ENCODE results near the gene ISLR.

Gene ISLR

GRCh38 chr15:74172701-74173379 lies 670 bp upstream of the ISLR start:
- no peak for DNase-seq (ENCODE audit: low spot score)

- DNase-seq (ENCODE audit: low spot score) = no peak
Observed at GRCh38 chr15:74174219-74174957, 878 bp downstream of the ISLR start.

DNA sequence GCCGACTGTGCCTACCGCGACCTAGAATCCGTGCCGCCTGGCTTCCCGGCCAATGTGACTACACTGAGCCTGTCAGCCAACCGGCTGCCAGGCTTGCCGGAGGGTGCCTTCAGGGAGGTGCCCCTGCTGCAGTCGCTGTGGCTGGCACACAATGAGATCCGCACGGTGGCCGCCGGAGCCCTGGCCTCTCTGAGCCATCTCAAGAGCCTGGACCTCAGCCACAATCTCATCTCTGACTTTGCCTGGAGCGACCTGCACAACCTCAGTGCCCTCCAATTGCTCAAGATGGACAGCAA lies 1.4 kb downstream of the ISLR start:
- DNase-seq (ENCODE audit: low spot score) = peak; percentile 22

DNA sequence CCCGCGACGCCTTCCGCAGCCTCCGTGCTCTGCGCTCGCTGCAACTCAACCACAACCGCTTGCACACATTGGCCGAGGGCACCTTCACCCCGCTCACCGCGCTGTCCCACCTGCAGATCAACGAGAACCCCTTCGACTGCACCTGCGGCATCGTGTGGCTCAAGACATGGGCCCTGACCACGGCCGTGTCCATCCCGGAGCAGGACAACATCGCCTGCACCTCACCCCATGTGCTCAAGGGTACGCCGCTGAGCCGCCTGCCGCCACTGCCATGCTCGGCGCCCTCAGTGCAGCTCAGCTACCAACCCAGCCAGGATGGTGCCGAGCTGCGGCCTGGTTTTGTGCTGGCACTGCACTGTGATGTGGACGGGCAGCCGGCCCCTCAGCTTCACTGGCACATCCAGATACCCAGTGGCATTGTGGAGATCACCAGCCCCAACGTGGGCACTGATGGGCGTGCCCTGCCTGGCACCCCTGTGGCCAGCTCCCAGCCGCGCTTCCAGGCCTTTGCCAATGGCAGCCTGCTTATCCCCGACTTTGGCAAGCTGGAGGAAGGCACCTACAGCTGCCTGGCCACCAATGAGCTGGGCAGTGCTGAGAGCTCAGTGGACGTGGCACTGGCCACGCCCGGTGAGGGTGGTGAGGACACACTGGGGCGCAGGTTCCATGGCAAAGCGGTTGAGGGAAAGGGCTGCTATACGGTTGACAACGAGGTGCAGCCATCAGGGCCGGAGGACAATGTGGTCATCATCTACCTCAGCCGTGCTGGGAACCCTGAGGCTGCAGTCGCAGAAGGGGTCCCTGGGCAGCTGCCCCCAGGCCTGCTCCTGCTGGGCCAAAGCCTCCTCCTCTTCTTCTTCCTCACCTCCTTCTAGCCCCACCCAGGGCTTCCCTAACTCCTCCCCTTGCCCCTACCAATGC lies 2.0 kb downstream of the ISLR start:
- no peak for DNase-seq (ENCODE audit: low spot score)

DNA sequence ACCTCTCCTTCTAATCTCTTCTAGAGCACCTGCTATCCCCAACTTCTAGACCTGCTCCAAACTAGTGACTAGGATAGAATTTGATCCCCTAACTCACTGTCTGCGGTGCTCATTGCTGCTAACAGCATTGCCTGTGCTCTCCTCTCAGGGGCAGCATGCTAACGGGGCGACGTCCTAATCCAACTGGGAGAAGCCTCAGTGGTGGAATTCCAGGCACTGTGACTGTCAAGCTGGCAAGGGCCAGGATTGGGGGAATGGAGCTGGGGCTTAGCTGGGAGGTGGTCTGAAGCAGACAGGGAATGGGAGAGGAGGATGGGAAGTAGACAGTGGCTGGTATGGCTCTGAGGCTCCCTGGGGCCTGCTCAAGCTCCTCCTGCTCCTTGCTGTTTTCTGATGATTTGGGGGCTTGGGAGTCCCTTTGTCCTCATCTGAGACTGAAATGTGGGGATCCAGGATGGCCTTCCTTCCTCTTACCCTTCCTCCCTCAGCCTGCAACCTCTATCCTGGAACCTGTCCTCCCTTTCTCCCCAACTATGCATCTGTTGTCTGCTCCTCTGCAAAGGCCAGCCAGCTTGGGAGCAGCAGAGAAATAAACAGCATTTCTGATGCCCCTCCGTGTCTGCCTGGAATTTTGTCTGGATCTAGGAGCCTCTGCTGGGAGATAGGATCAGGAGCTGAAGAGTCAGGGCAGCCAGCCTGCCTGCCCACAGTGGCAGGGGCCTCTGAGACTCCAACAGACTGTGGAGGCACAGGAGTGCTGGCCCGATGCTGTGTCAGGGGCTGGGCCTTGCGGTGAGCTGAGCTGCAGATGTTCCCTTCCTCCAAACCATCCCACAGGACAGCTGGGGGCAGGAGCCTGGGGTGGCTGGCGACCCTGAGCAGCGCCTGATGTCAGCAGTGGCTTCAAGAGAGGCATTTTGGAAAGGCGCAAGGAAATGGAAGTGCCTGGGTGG lies 3.0 kb downstream of the ISLR start:
- DNase-seq (ENCODE audit: low spot score) = no peak

DNA sequence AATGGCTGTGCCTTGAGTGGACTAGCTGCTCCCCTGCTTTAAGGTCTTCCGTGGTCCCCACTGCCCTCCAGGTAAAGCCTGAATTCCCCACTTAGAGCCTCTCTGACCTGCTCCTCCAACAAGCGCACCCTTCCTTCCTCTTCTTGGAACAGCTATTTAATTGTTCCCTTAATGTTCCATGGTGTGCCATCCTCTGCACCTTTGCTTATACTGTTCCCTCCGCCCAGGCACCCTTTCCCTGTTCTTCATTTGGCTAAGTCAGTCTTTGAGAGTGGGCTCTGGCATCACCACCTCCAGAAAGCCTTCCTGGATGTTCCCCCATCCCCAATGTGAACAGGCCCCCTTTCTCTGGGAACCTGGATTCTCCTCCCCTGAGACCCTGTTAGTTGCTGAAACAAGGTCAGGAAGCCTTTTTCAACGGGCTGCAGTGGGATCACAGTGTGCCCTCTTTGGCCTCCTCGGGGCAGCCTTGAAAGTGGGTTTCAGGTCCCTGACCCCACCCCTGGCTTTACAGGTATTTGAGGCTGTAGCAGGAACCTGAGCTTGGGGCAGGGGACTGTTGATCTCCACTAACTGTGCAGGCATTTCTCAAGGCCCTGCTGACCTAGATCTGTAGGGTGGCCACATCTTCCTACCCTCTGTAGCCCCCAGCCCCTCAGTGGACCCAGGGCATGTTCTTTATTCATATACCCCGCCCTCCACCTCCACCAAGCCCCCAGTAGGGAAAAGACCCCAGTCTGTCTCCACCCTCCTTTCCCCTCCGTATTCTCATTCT lies 5.0 kb downstream of the ISLR start:
- DNase-seq (ENCODE audit: low spot score) = no peak

DNA sequence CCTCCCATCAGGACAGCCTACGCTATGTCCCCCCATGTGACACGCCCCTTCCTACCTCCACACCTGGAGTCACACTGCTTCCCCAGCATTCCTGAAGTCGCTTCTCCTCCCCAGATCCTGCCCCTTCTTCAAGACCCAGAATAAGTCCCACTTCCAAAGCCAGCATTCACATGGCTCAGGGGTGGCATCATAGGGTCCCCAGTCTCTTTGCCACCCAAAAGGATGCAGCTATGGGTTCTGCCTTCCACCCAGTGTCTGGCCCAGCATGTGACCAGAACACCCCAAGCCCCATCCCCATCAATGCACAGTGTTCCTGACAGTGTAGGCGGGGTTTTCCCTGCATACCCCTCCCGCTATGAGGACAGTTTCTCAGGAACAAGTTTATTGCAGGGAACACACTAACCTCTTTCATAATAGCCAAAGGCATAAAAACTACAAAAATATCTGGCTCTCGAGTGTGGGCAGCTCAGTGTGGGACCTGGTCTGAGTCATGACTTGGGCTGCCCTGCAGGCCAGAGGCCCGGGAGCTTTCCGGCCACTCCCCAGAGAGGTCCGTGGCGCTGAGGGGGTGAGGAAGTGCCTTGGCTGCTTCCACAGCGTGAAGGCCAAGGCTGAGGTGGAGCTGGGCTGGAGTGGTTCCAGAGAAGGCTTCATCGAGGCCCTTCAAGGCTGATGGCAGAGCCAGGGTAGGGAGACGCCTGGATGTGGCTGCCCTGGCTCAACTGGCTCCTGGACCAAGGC lies 5.8 kb downstream of the ISLR start:
- DNase-seq (ENCODE audit: low spot score) = no peak

GRCh38 chr15:74179983-74180880 lies 6.7 kb downstream of the ISLR start:
- no peak for DNase-seq (ENCODE audit: low spot score)

- no peak for DNase-seq (ENCODE audit: low spot score)
Observed at GRCh38 chr15:74180881-74181602, 7.5 kb downstream of the ISLR start.

DNA sequence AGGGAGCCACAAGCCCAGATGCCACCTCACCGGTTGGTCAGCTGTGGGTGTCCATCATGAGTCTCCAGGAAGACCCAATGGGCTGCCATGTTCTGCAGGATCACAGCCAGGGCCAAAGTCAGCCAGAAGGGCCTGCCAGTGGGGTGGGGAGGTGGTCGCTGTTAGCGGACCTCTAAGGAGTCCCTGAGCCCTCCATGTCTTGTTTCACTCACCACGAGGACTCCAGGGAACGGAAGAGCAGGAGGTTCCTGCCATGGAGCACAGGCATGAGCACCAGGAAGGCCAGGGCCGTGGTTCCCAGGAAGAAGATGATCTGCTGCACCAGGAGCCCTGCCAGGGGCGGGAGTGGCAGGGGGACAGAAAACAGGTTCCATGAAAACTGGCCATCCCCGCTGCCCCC lies 8.6 kb downstream of the ISLR start:
- no peak for DNase-seq (ENCODE audit: low spot score)

DNA sequence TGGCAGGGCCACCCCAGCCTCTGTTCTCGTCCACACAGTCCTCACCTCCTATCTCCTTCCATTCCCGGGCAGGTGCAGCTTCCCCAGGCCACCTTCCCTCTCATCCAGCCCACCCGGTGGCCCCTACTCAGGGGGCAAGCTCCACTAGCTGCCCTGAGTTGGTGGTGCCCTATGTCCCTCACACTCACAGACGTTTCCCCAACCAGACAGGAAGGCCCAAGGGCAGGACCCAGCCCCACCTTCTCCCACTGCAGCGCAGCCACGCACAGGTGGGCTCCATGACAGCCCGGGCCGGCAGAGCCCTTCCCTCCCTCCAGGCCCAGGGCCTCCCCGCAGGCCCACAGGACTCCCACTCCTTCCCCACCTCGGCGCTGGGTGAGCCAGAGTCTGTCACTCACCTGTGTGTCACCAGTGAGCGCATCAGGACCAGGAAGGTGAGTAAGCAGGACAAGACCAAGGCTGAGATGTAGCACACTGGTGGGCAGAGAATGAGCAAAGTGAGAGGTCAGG lies 11.1 kb downstream of the ISLR start:
- DNase-seq (ENCODE audit: low spot score) = no peak

DNA sequence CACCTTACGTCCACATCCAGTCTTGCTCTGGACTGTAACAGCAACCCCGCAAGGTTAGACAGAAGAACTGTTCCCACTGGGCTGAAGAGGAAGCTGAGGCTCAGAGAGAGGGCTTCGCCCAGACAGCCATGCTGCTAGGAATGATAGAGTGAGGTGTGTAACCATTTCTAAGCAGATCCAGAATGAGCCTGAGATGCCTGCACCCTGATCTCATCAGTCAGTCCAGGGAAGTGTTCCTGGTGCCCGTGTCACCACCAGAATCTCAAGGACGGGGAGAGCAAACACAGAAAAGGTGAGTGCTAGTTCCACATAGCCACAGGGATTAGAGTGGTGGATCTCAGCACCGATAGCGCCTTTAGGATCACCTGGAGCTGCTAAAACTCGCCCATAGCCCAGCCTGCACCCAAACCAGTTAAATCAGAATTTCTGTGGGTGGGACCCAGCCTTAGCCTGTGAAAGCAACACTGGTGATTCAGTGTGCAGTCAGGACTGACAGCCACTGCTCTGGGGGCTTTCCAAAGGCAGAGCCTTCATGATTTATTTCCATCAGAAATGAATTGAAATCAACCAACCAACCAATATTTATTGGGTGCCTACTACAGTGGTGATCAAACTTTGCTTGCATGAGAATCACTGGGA lies 12.3 kb downstream of the ISLR start:
- no peak for DNase-seq (ENCODE audit: low spot score)

- no peak for DNase-seq (ENCODE audit: low spot score)
Observed at GRCh38 chr15:74188216-74188615, 14.7 kb downstream of the ISLR start.

GRCh38 chr15:74191798-74192197 lies 18.3 kb downstream of the ISLR start:
- DNase-seq (ENCODE audit: low spot score) = no peak

DNA sequence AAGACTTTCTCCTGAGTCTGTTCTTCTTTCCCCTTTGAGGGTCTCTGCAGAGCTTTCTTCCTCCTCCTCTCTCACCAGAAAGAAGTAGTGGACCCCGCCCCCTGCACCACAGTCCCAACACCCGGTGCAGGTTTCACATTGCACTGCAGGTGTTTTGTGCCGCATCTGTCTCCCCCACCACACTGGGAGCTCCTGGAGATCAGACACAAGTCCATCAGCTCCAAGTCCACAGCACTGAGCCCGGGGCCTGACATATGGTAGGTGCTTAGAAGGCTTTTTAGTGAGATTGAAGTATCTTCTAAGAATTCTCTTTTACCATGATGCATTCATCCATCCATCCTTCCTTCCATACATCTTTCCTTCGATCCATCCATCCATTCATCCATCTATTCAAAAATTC lies 19.2 kb downstream of the ISLR start:
- DNase-seq (ENCODE audit: low spot score) = no peak

- DNase-seq (ENCODE audit: low spot score) = no peak
Observed at GRCh38 chr15:74193299-74193718, 19.8 kb downstream of the ISLR start.

DNA sequence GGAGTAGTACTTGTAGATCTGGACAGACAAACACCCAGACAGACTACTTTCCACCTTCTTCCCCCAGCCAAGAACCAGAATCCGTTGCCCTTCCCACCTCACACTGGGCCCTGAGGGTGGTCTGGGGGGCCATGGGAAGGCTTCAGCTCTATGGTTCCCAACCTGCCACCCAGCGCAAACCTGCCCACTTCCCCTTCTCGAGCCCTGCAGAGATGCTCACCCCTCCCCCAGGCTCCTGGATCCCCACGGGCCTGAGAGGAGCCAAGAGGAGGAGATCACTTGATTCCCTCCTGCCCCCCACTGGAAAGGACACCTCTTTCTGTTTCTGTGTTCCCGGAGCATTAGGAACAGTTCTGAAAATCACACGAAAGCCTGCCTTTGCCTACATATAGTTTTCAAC lies 20.4 kb downstream of the ISLR start:
- no peak for DNase-seq (ENCODE audit: low spot score)

Measured in cerebellar cortex (tissue), 1 donor.